GM21367 (cell line): ENCODE results near the gene ZCCHC14.

Experiments used
- ATAC-seq: cut with Tn5 transposase; IDR thresholded peaks from one replicate; pipeline ENCODE4 v1.9.1; 2021; ENCODE audit not compliant: unreplicated experiment

ZCCHC14 gene

GRCh38 chr16:87435372-87436224 is 57.2 kb downstream of the ZCCHC14 start:
- no peak for ATAC-seq

DNA sequence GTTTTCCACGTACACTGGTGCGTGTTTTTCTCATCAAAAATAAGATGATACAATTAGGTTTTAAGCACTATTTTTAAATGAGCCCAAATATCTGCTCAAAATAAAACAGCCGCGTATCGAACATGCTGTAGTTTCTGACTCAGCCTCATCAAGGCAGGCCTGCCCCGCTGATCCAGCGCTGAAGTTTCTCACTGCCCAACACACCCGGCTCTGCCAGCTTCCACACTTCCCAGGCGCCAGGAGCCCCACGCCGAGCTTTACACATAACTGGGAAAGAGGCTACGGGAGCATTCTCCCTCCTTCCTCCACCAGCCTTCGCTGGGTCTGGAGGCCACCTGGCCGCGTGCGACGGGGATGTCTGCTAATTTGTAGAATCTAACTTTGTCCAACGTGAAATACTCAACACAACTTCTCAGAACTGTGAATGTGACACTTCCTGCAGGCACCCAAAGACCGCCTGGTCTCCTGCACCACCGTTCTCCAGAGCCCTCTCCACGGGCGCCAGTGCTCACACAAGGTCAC is 58.6 kb downstream of the ZCCHC14 start:
- ATAC-seq = no peak

DNA sequence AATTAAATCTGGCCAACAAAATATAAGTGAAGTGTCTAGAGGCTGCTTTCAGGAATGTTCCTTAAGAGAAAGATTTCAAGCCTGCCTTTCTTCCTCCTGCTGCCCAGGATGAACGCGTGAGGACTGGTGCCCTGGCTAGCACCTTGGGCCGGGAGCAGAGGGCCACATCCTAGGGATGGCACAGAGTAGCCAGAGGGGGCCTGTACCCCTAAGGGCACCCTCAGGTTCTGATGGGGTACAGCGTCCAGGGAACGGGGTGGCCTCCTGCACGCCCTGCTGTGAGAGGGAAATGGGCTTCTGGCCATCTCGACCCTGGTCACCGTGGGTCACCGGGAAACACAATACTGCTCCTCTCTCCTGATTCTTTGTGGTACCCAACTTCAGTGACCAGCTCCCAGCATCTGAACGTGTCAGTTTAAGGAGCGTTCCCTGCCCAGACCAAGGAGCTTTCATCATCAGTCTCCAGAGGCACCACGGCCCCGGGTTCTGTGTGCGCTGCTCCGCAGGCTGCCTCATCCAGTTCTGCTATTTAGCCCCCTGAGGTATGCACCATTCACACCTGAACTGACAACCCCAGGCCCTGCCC is 60.4 kb downstream of the ZCCHC14 start:
- ATAC-seq = no peak

GRCh38 chr16:87431926-87432325 is 60.9 kb downstream of the ZCCHC14 start:
- ATAC-seq = no peak

- ATAC-seq = no peak
Observed at GRCh38 chr16:87426423-87427215, 66.2 kb downstream of the ZCCHC14 start.

DNA sequence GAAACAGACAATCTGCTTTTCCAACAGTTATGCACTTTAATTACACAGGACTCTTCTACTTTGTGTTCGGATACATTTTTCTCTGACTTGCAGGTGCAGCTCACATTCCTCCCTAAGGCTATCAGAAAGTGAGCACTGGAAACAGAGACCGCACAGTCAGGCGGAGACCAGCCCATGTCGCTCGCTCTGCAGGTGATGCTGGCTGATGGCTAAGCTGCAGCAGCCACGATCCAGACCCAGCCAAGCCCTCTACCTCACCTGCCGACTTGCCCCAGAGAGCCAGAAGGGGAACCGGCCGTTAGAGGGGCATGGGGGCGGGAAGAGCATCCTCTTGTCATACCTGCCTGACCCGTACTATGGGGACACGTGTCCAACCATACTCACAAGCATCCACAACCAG is 66.9 kb downstream of the ZCCHC14 start:
- ATAC-seq = no peak

GRCh38 chr16:87424266-87424665 is 68.6 kb downstream of the ZCCHC14 start:
- no peak for ATAC-seq

DNA sequence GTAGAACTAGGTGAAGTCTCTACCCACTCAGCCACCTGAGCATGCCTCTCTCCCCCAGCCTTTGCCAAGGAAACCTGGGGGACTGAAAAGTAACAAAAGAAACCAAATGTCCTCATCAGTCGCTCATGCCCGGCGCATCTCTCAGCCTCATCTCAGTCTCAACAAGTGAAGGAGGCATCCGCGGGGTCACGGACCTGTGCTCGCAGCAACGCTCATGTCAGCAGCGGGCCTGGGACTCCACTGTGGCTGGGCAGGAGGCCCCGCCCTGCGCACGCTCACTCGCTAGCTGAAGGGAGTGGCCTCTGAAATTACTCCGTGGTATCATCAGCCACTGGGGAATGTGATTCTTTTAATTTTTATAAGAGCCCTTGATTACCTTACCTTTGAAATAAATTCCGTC is 69.4 kb downstream of the ZCCHC14 start:
- ATAC-seq = no peak

- no peak for ATAC-seq
Observed at GRCh38 chr16:87422106-87422505, 70.7 kb downstream of the ZCCHC14 start.

GRCh38 chr16:87421003-87421912 is 71.6 kb downstream of the ZCCHC14 start:
- ATAC-seq = no peak

DNA sequence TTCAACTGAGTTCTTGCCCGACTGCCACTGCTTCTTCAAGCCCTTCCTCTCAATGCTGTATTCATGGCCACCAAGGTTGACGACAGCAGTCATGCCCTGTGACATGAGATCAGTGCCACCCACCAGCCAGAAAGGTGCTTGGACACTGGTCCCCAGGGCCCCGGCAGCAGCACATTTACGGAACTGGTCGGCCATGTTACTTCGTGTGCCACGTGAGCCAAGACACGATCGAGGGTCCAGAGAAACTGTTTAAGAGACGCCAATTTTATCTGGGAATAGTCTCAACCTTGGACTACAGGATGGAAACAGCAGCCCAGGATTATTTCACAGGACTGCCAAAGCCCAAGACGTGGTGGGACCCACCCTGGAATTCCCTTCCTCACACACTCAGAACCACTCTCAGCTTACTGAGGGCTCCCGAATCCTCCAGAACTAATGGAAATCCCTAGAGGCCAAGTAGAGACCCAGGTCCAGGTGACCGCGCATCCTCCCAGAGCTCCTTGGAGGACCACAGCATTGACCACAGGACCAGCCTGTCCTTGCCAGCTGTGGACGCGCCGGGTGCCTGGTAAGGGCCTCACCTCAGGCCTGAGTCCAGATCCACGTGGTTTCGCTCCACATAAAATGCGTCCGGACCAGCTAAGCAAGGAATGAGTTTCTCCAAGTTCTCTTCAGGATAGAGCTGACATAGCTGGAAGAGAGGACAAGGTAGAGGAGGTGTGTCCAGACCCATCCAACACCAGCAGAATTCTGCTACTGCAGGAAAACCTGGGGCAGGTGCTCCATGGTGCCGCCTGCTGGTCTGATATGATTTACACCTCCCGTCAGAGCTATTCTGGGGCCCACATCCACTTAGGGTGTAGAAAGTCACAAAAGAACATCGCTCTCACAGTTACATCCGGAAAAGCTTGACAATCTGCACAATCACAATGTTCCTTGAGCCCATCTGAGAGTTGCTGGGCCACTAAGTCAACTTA is 72.5 kb downstream of the ZCCHC14 start:
- no peak for ATAC-seq

DNA sequence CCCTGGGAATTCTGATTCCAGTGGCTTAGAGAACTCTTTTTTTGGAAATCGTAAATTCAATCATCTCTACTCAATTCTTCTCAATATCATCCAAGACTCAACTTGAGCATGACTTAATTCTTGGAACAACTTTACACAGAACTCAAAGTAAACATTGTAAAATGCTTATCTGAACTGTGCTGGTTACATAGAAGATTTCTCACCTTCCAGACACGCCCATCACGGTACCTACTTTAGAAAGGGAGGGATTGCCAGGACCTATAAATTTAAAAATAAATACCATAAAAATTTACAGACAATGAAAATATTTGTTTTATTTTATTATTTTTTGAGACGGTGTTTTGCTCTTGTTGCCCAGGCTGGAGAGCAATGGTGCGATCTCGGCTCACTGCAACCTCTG is 74.2 kb downstream of the ZCCHC14 start:
- ATAC-seq = no peak

GRCh38 chr16:87418216-87418615 is 74.6 kb downstream of the ZCCHC14 start:
- ATAC-seq = no peak

- ATAC-seq = no peak
Observed at GRCh38 chr16:87417528-87417910, 75.3 kb downstream of the ZCCHC14 start.

DNA sequence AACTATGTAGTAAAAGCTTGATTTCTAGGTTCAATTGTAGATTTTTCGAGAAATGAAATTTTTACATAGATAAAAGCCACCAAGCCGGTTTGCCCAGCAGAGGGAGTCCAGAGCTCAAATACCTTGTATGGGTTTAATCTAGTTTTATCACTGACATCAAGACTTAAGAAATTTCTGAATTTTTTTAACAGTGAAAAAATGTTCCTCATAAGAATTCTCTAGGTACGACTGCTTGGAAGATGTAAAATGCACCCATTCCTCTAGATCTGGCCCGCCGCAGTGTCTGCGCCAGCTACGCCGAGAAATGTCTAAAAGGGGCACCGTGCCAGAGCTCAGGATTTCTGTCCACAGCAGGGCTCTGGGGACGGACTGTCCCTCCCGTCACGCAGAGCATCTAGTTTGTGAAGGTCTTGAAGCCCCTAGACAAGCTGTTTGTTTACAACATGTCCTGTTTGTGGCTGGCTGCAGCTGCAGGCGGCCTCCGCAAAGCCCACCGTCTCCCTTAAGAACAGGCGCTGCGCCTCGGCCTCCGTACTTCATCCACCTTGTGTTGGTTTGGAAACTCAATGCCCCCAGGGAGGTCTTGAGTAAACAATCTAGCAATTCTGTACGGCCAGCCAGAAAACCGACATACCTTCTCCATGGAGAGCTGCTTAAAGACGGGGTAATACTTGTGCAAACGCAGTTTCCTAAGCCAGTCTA is 75.8 kb downstream of the ZCCHC14 start:
- ATAC-seq = no peak

DNA sequence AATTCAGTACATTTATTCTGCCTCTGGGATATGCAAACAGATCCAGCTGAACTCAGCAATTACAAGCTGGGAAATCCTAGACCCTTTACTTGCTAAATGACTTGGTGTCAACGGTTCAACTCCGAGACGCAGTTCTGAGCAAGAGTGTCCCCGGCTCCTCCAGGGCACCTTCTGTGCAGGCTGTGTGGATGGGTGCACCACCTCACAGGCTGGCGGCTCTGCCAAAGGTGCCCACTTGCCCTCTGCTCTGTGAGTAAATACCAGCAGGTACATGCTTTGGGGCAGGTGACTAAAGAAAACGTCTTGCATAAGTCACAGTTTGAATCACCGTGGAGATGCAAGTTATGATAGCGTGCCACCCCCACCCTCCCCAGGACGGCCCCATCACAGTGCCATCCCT is 77.4 kb downstream of the ZCCHC14 start:
- no peak for ATAC-seq

DNA sequence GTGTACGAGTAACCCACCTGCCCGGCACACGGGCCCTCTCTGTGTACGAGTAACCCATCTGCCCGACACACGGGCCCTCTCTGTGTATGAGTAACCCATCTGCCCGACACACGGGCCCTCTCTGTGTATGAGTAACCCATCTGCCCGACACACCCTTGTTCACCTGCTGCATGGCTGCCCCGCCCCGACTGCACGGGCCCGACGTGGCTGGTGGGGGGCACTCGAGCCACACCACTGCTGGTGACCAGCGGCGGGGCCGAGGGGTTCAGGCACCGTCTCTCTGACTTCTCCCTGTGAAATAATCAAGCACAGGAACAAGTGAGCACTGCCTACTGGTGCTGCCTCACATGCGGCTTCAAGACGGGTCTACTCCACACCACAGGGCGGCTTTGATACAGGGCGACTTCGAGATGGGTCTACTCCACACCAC is 78.6 kb downstream of the ZCCHC14 start:
- ATAC-seq = no peak

GRCh38 chr16:87412996-87413421 is 79.8 kb downstream of the ZCCHC14 start:
- no peak for ATAC-seq
